Neuron (in vitro differentiated cells): ENCODE measurements around the gene ADAMTS20.

Experiments
- H2AFZ ChIP-seq: one replicate; pipeline ENCODE4 v1.6.1; 2013; ENCODE audit warnings: low read depth, mild to moderate bottlenecking, inconsistent platforms, low read length, moderate library complexity
- H3K27me3 ChIP-seq: one replicate; pipeline ENCODE4 v1.6.1; 2013; ENCODE audit warnings: low read length; ENCODE audit not compliant: insufficient read depth
- H3K36me3 ChIP-seq: one replicate; pipeline ENCODE4 v1.6.1; 2013; ENCODE audit warnings: low read length; ENCODE audit not compliant: insufficient read depth
- H3K4me1 ChIP-seq: one replicate; pipeline ENCODE4 v1.6.1; 2013; ENCODE audit warnings: low read length; ENCODE audit not compliant: insufficient read depth
- H3K4me3 ChIP-seq: 2 replicates; pipeline ENCODE4 v1.5.1; 2013; ENCODE audit warnings: mild to moderate bottlenecking, low read length, moderate library complexity
- H3K9me3 ChIP-seq: one replicate; pipeline ENCODE4 v1.6.1; 2013; ENCODE audit warnings: low read length

The ADAMTS20 gene

GRCh38 chr12:43316520-43316919, 235.5 kb downstream of the ADAMTS20 start:
- no peak overlapping the region for H3K4me3 ChIP-seq
- H3K36me3 ChIP-seq, result no peaks in the 10 kb centered on the region
- no peaks in the 10 kb centered on the region for H3K27me3 ChIP-seq

GRCh38 chr12:43315961-43316360, 236.0 kb downstream of the ADAMTS20 start:
- Histone ChIP-seq H2AFZ (no peak overlapping the region), H3K9me3 (no peaks in the 10 kb centered on the region), H3K27me3 (no peaks in the 10 kb centered on the region), H3K4me1 (peaks cover 3% of the 10 kb centered on the region), H3K4me3 (no peak overlapping the region), H3K36me3 (no peaks in the 10 kb centered on the region)

More at GRCh38 chr12:43316520-43316919, 235.5 kb downstream of the ADAMTS20 start:
- H3K4me1 ChIP-seq, result peaks cover 3% of the 10 kb centered on the region
- H2AFZ ChIP-seq, result no peak overlapping the region
- H3K9me3 ChIP-seq, result no peaks in the 10 kb centered on the region

- H3K4me1 ChIP-seq, result peaks cover 3% of the 10 kb centered on the region
- no peaks in the 10 kb centered on the region for H3K27me3 ChIP-seq
- no peak overlapping the region for H2AFZ ChIP-seq
- no peak overlapping the region for H3K4me3 ChIP-seq
- H3K36me3 ChIP-seq, result no peaks in the 10 kb centered on the region
- H3K9me3 ChIP-seq, result no peaks in the 10 kb centered on the region
Measured at GRCh38 chr12:43312991-43313505, 239.0 kb downstream of the ADAMTS20 start.

- Histone ChIP-seq H3K4me3 (no peak overlapping the region), H3K27me3 (no peaks in the 10 kb centered on the region), H3K4me1 (no peaks in the 10 kb centered on the region), H2AFZ (no peak overlapping the region), H3K9me3 (no peaks in the 10 kb centered on the region), H3K36me3 (no peaks in the 10 kb centered on the region)
Measured at GRCh38 chr12:43310596-43310995, 241.4 kb downstream of the ADAMTS20 start.

GRCh38 chr12:43309959-43310358, 242.0 kb downstream of the ADAMTS20 start:
- Histone ChIP-seq H3K9me3 (no peaks in the 10 kb centered on the region), H3K4me1 (no peaks in the 10 kb centered on the region), H2AFZ (no peak overlapping the region), H3K36me3 (no peaks in the 10 kb centered on the region), H3K27me3 (no peaks in the 10 kb centered on the region), H3K4me3 (no peak overlapping the region)

GRCh38 chr12:43308776-43309175, 243.2 kb downstream of the ADAMTS20 start:
- H3K4me3 ChIP-seq, result no peak overlapping the region
- no peaks in the 10 kb centered on the region for H3K9me3 ChIP-seq
- no peaks in the 10 kb centered on the region for H3K4me1 ChIP-seq
- no peaks in the 10 kb centered on the region for H3K27me3 ChIP-seq
- H3K36me3 ChIP-seq, result no peaks in the 10 kb centered on the region
- H2AFZ ChIP-seq, result no peak overlapping the region

- Histone ChIP-seq H3K36me3 (no peaks in the 10 kb centered on the region), H2AFZ (no peak overlapping the region), H3K4me3 (no peak overlapping the region), H3K9me3 (no peaks in the 10 kb centered on the region), H3K4me1 (no peaks in the 10 kb centered on the region), H3K27me3 (no peaks in the 10 kb centered on the region)
Measured at GRCh38 chr12:43307126-43307525, 244.9 kb downstream of the ADAMTS20 start.

GRCh38 chr12:43306066-43306465, 245.9 kb downstream of the ADAMTS20 start:
- Histone ChIP-seq H3K9me3 (no peaks in the 10 kb centered on the region), H3K4me1 (no peaks in the 10 kb centered on the region), H3K36me3 (no peaks in the 10 kb centered on the region), H3K4me3 (no peak overlapping the region), H2AFZ (no peak overlapping the region), H3K27me3 (no peaks in the 10 kb centered on the region)

GRCh38 chr12:43305065-43305464, 246.9 kb downstream of the ADAMTS20 start:
- no peaks in the 10 kb centered on the region for H3K9me3 ChIP-seq
- H2AFZ ChIP-seq, result no peak overlapping the region
- no peak overlapping the region for H3K4me3 ChIP-seq

More at GRCh38 chr12:43305065-43305464, 246.9 kb downstream of the ADAMTS20 start:
- no peaks in the 10 kb centered on the region for H3K36me3 ChIP-seq
- no peaks in the 10 kb centered on the region for H3K4me1 ChIP-seq
- H3K27me3 ChIP-seq, result no peaks in the 10 kb centered on the region
